ENCODE data around the gene ATP8A2. TPM values are rescaled to one million over a fixed set of nuclear protein-coding genes. Genes with fewer than 3 reads are reported as not detected.

ATP8A2 gene
- total RNA-seq, 5 donors from 2014 or later (not counting 1 experiment from before 2014, with no cell fraction given) = 0.39 to 0.85 (median 0.73) TPM

DNA sequence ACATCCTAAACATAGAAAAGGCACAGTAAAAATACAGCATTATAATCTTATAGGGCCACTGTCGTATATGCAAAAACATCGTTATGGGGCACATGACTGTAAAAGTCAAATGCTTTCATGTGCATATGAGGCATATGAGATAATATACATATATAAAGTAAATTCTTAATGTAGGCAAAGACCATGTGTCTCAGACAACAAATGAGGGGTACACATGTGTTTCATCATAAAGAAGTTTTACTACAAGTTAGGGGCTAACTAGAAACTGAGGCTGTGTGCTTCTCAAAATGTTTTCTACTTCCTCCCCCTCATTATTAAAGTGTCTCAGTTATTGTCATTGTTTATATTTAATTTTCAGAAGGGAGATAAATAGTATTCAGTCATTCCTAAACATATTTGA lies 370.4 kb downstream of the ATP8A2 start:
- WGBS (ENCODE audit: insufficient coverage) = no CpG with 5 or more reads among the region's 2 CpGs
- H3K27ac Mint-ChIP-seq = no peak overlapping the region
- no peaks in the 10 kb centered on the region for H3K36me3 Mint-ChIP-seq

DNA sequence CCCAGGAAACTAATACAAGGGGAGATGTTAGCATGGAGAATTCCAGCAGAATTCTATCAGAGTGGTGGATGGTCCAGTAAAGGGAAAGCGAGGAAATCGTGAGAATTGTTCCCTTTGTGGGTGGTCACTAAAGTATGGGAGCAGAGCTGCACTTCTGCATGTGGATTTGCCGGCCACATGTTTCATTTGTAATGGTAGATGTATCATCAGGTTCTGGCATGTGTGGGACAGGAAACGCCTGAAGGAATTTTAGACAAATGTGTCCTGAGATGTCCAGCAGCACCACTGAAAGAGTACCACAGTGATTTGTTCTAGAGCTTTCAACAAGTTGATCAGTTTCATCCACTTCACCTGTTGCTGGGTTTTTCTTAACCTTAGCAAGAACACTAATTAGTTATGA lies 371.6 kb downstream of the ATP8A2 start:
- Mint-ChIP-seq H3K27ac (no peak overlapping the region), H3K4me3 (no peak overlapping the region), H3K4me1 (peaks cover 8 to 11% (median 8%) of the 10 kb centered on the region in 3 donors), H3K27me3 (no peaks in the 10 kb centered on the region), H3K36me3 (no peaks in the 10 kb centered on the region), H3K9me3 (no peaks in the 10 kb centered on the region)
- 76% methylated on average over 2 of the region's 4 CpGs for WGBS (ENCODE audit: insufficient coverage)
- POLR2A ChIA-PET = no interaction called here
- H3K27ac ChIP-seq (ENCODE audit: low read length) = no peak overlapping the region
- no peak overlapping the region for H3K4me3 ChIP-seq (ENCODE audit: control insufficient read depth in 1 of 2, extremely low read depth in 1 of 2, low read length in 1 of 2)
- ATAC-seq (replicated peaks in 1 of 4) (no peak), DNase-seq (no peak)
- H3K36me3 ChIP-seq (ENCODE audit: control insufficient read depth in 2 of 2, extremely low read depth in 1 of 2, insufficient read depth in 1 of 2, low read length in 1 of 2) = no peaks in the 10 kb centered on the region
- H3K9me3 ChIP-seq = no peaks in the 10 kb centered on the region
- H3K4me1 ChIP-seq (ENCODE audit: control insufficient read depth in 1 of 2, extremely low read depth in 1 of 2, insufficient read depth in 2 of 2, low read length in 2 of 2) = peaks cover 2% of the 10 kb centered on the region in 2 experiments
- H3K27me3 ChIP-seq (replicated peaks in 1 of 2; ENCODE audit: control insufficient read depth in 2 of 2, extremely low read depth in 1 of 2, insufficient read depth in 2 of 2, low read length in 1 of 2) = no peaks in the 10 kb centered on the region
- CTCF ChIA-PET = no interaction called here

More for the DNA sequence above, 370.4 kb downstream of the ATP8A2 start:
- Histone ChIP-seq H3K4me3 (ENCODE audit: control insufficient read depth in 1 of 2, extremely low read depth in 1 of 2, low read length in 1 of 2) (no peak overlapping the region), H3K27me3 (replicated peaks in 1 of 2; ENCODE audit: control insufficient read depth in 2 of 2, extremely low read depth in 1 of 2, insufficient read depth in 2 of 2, low read length in 1 of 2) (no peaks in the 10 kb centered on the region), H3K27ac (ENCODE audit: low read length) (no peak overlapping the region), H3K4me1 (ENCODE audit: control insufficient read depth in 1 of 2, extremely low read depth in 1 of 2, insufficient read depth in 2 of 2, low read length in 2 of 2) (peaks cover 5 to 14% of the 10 kb centered on the region in 2 experiments), H3K36me3 (ENCODE audit: control insufficient read depth in 2 of 2, extremely low read depth in 1 of 2, insufficient read depth in 1 of 2, low read length in 1 of 2) (no peaks in the 10 kb centered on the region), H3K9me3 (no peaks in the 10 kb centered on the region)
- H3K4me3 Mint-ChIP-seq = no peak overlapping the region
- POLR2A ChIA-PET = no interaction called here
- ATAC-seq (replicated peaks in 1 of 4) = no peak
- no peaks in the 10 kb centered on the region for H3K27me3 Mint-ChIP-seq
- DNase-seq = no peak
- H3K9me3 Mint-ChIP-seq = no peaks in the 10 kb centered on the region
- peaks cover 15 to 20% (median 17%) of the 10 kb centered on the region in 3 donors for H3K4me1 Mint-ChIP-seq
- CTCF ChIA-PET = interaction anchor here in 1 of 2 donors (0.6 to 1.3 kb wide), 2 partner anchors 8 to 979 kb away, joined by 3 to 10 read pairs; no protein-coding TSS in a partner anchor

- CTCF ChIA-PET = no interaction called here
- H3K27ac Mint-ChIP-seq = no peak overlapping the region
Observed at GRCh38 chr13:25744178-25744577, 372.4 kb downstream of the ATP8A2 start.

DNA sequence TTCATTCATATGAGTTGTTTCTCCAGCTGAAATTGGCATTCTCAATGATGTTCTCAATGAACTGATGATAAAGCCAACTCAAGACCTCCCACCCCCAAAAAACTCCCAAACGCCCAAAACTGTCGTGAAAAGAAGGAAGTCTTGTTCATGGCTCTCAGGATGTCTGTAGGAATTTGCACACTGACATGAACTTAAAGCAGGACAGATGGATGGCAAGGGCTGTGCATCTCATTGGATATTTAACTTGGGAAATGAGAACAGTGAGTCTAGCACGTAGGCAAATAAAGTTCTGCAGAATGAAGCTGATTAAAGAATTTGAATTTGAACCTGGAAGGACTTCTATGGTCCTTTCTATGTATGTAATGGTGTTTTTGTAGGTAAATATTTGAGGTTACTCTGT lies 374.4 kb downstream of the ATP8A2 start:
- Histone ChIP-seq H3K4me3 (ENCODE audit: control insufficient read depth in 1 of 2, extremely low read depth in 1 of 2, low read length in 1 of 2) (no peak overlapping the region), H3K27me3 (replicated peaks in 1 of 2; ENCODE audit: control insufficient read depth in 2 of 2, extremely low read depth in 1 of 2, insufficient read depth in 2 of 2, low read length in 1 of 2) (peaks cover 0 to 6% of the 10 kb centered on the region in 2 experiments), H3K36me3 (ENCODE audit: control insufficient read depth in 2 of 2, extremely low read depth in 1 of 2, insufficient read depth in 1 of 2, low read length in 1 of 2) (no peaks in the 10 kb centered on the region), H3K27ac (ENCODE audit: low read length) (no peak overlapping the region), H3K9me3 (no peaks in the 10 kb centered on the region), H3K4me1 (ENCODE audit: control insufficient read depth in 1 of 2, extremely low read depth in 1 of 2, insufficient read depth in 2 of 2, low read length in 2 of 2) (no peaks in the 10 kb centered on the region)
- Mint-ChIP-seq H3K36me3 (no peaks in the 10 kb centered on the region), H3K27ac (no peak overlapping the region), H3K4me3 (no peak overlapping the region), H3K27me3 (peaks cover 2 to 5% of the 10 kb centered on the region in 2 donors), H3K4me1 (no peaks in the 10 kb centered on the region), H3K9me3 (no peaks in the 10 kb centered on the region)
- CTCF ChIA-PET = no interaction called here
- no peak for ATAC-seq (replicated peaks in 1 of 4)
- 93% methylated on average over 2 of the region's 3 CpGs for whole genome bisulfite sequencing (ENCODE audit: insufficient coverage)
- POLR2A ChIA-PET = interaction anchor here (0.5 kb wide), 2 partner anchors 10 to 1074 kb away, joined by 3 to 10 read pairs; no protein-coding TSS in a partner anchor
- no peak for DNase-seq

More at GRCh38 chr13:25744178-25744577, 372.4 kb downstream of the ATP8A2 start:
- Mint-ChIP-seq H3K9me3 (no peaks in the 10 kb centered on the region), H3K36me3 (no peaks in the 10 kb centered on the region), H3K4me1 (peaks cover under 1 to 3% (median under 1%) of the 10 kb centered on the region in 3 donors), H3K27me3 (peaks cover 0 to 5% of the 10 kb centered on the region in 2 donors), H3K4me3 (no peak overlapping the region)
- DNase-seq (no peak), ATAC-seq (replicated peaks in 1 of 4) (no peak)
- WGBS (ENCODE audit: insufficient coverage) = 30% methylated on average over 2 of the region's 6 CpGs
- Histone ChIP-seq H3K36me3 (ENCODE audit: control insufficient read depth in 2 of 2, extremely low read depth in 1 of 2, insufficient read depth in 1 of 2, low read length in 1 of 2) (no peaks in the 10 kb centered on the region), H3K27me3 (replicated peaks in 1 of 2; ENCODE audit: control insufficient read depth in 2 of 2, extremely low read depth in 1 of 2, insufficient read depth in 2 of 2, low read length in 1 of 2) (peaks cover 0 to 3% of the 10 kb centered on the region in 2 experiments), H3K4me3 (ENCODE audit: control insufficient read depth in 1 of 2, extremely low read depth in 1 of 2, low read length in 1 of 2) (no peak overlapping the region), H3K4me1 (ENCODE audit: control insufficient read depth in 1 of 2, extremely low read depth in 1 of 2, insufficient read depth in 2 of 2, low read length in 2 of 2) (no peaks in the 10 kb centered on the region), H3K27ac (ENCODE audit: low read length) (no peak overlapping the region), H3K9me3 (no peaks in the 10 kb centered on the region)
- POLR2A ChIA-PET = no interaction called here

DNA sequence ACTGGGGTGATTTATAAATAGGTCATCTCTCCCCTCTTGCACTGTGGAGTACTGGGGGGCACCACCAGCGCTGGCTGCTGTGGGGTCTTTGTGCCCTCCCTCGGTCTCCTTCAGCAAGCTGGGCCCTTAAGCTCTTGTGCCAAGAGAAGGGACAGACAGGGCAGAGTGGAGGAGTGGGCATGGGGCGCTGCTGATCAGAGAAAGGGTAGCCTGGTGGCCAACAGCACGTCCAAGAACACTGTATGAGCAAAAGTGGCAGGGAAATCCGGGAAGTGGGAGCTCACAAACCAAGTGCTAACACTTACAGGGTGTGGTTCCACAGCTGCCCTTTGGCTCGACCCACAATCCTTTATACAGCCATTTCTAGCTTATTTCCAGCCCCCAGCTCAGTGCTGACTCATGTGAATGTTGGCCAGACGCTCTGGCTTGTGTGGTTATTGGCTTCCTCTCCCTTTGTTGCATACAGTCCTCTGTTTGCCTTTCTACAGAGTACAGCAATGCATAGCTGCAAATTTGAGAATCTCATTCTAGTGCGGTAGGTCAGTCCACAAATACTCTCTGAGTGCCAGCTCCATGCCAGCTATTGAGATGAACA lies 381.3 kb downstream of the ATP8A2 start:
- CTCF ChIA-PET = interaction anchor here in 1 of 2 donors (0.6 to 1.1 kb wide), 2 partner anchors 9 to 10 kb away, joined by 3 to 6 read pairs; no protein-coding TSS in a partner anchor
- Histone ChIP-seq H3K27me3 (replicated peaks in 1 of 2; ENCODE audit: control insufficient read depth in 2 of 2, extremely low read depth in 1 of 2, insufficient read depth in 2 of 2, low read length in 1 of 2) (peaks cover 0 to 6% of the 10 kb centered on the region in 2 experiments), H3K4me1 (ENCODE audit: control insufficient read depth in 1 of 2, extremely low read depth in 1 of 2, insufficient read depth in 2 of 2, low read length in 2 of 2) (peaks cover 0 to 4% of the 10 kb centered on the region in 2 experiments), H3K36me3 (ENCODE audit: control insufficient read depth in 2 of 2, extremely low read depth in 1 of 2, insufficient read depth in 1 of 2, low read length in 1 of 2) (no peaks in the 10 kb centered on the region), H3K4me3 (ENCODE audit: control insufficient read depth in 1 of 2, extremely low read depth in 1 of 2, low read length in 1 of 2) (no peak overlapping the region), H3K27ac (ENCODE audit: low read length) (no peak overlapping the region), H3K9me3 (no peaks in the 10 kb centered on the region)
- peak in 1 of 4 experiments; percentile 46 for ATAC-seq (replicated peaks in 1 of 4)
- Mint-ChIP-seq H3K27me3 (peaks cover 8 to 9% of the 10 kb centered on the region in 2 donors), H3K9me3 (no peaks in the 10 kb centered on the region), H3K4me1 (peaks cover 0 to 5% (median 2%) of the 10 kb centered on the region in 3 donors), H3K4me3 (no peak overlapping the region), H3K36me3 (no peaks in the 10 kb centered on the region), H3K27ac (no peak overlapping the region)
- POLR2A ChIA-PET = no interaction called here
- 56% methylated on average over 5 of the region's 8 CpGs for WGBS (ENCODE audit: insufficient coverage)
- peak in 2 of 35 experiments; percentile 7 to 8 for DNase-seq

GRCh38 chr13:25753976-25754375 lies 382.2 kb downstream of the ATP8A2 start:
- peaks cover 0 to 5% (median 2%) of the 10 kb centered on the region in 3 donors for H3K4me1 Mint-ChIP-seq
- no peaks in the 10 kb centered on the region for H3K9me3 Mint-ChIP-seq
- H3K27me3 Mint-ChIP-seq = peaks cover 6 to 8% of the 10 kb centered on the region in 2 donors
- H3K27ac Mint-ChIP-seq = no peak overlapping the region
- Histone ChIP-seq H3K4me3 (ENCODE audit: control insufficient read depth in 1 of 2, extremely low read depth in 1 of 2, low read length in 1 of 2) (no peak overlapping the region), H3K4me1 (ENCODE audit: control insufficient read depth in 1 of 2, extremely low read depth in 1 of 2, insufficient read depth in 2 of 2, low read length in 2 of 2) (peaks cover 0 to 4% of the 10 kb centered on the region in 2 experiments), H3K27ac (ENCODE audit: low read length) (no peak overlapping the region), H3K27me3 (replicated peaks in 1 of 2; ENCODE audit: control insufficient read depth in 2 of 2, extremely low read depth in 1 of 2, insufficient read depth in 2 of 2, low read length in 1 of 2) (peaks cover 0 to 5% of the 10 kb centered on the region in 2 experiments), H3K36me3 (ENCODE audit: control insufficient read depth in 2 of 2, extremely low read depth in 1 of 2, insufficient read depth in 1 of 2, low read length in 1 of 2) (no peaks in the 10 kb centered on the region), H3K9me3 (no peaks in the 10 kb centered on the region)
- ATAC-seq (replicated peaks in 1 of 4) = no peak
- H3K36me3 Mint-ChIP-seq = no peaks in the 10 kb centered on the region
- WGBS (ENCODE audit: insufficient coverage) = 93% methylated on average over 6 of the region's 7 CpGs
- no peak for DNase-seq
- CTCF ChIA-PET = no interaction called here
- POLR2A ChIA-PET = no interaction called here
- no peak overlapping the region for H3K4me3 Mint-ChIP-seq
